AG04450 (cell line): ENCODE measurements around the gene ABCA9. TPM values are rescaled to one million over a fixed set of nuclear protein-coding genes. Genes with fewer than 3 reads are reported as not detected.
"Not testable (repeated sequence)": the region's sequence is repeated elsewhere in the genome, so short reads cannot be mapped to it uniquely, and the experiment has no call there.

Experiments
- CTCF ChIA-PET: fragments of 300-600, 350-600 bp; formaldehyde crosslinking; extraction: SDS; loops from one replicate; lab custom pipeline; 2022; ENCODE audit warnings: antibody characterized with exemption, inconsistent platforms; lab: Charles Lee
- POLR2A ChIA-PET: fragments of 350-600 bp; formaldehyde crosslinking; extraction: SDS; loops from one replicate; lab custom pipeline; 2021; ENCODE audit warnings: antibody characterized with exemption, inconsistent platforms; lab: Yijun Ruan, JAX
- DNase-seq: peaks from one replicate; pipeline ENCODE4 v3.0.0-alpha.2; 2011; ENCODE audit warnings: low read depth, low spot score
- H3K27ac ChIP-seq: one replicate; pipeline ENCODE4 v1.5.1; 2012; ENCODE audit warnings: low read depth, low read length, control low read depth
- H3K27me3 ChIP-seq: one replicate; pipeline ENCODE4 v1.6.0; 2012; ENCODE audit warnings: low read length; ENCODE audit not compliant: control insufficient read depth, insufficient read depth
- H3K4me3 ChIP-seq: 2 replicates; pipeline ENCODE4 v1.5.1; 2011; ENCODE audit warnings: mild to moderate bottlenecking, low read depth, low read length, control low read depth
- H3K9me3 ChIP-seq: 2 replicates; pipeline ENCODE4 v1.5.1; 2012; ENCODE audit warnings: low read length; ENCODE audit not compliant: control insufficient read depth, insufficient read depth
- CTCF ChIP-seq: IDR thresholded peaks from 2 replicates; pipeline ENCODE4 v1.5.1; 2011; ENCODE audit warnings: low read depth, low read length, control low read depth, inconsistent platforms
- polyA plus RNA-seq: library from polyadenylated mRNA; depleted of rRNA; stranded (reverse); fragments of >200 nt; gene quantifications from 2 replicates; pipeline ENCODE4 v1.2.3, GENCODE V29; 2011

ABCA9 gene
- polyA plus RNA-seq, 1 experiment: 0.10 TPM

GRCh38 chr17:69086641-69087040, 25.9 kb upstream of the ABCA9 start:
- ChIA-PET CTCF (no interaction called here), POLR2A (no interaction called here)
- TF ChIP-seq CTCF: no peak
- Histone ChIP-seq H3K4me3 (no peak overlapping the region), H3K9me3 (peaks cover 8% of the 10 kb centered on the region; the same call in 1 of the 2 replicates), H3K27ac (no peak overlapping the region), H3K27me3 (no peaks in the 10 kb centered on the region)
- no peak for DNase-seq

- DNase-seq: no peak
- CTCF ChIA-PET: interaction anchor here (0.6 to 1.7 kb wide), 6 partner anchors 8 to 313 kb away, joined by 3 to 9 read pairs (median 4); no protein-coding TSS in a partner anchor
Measured at GRCh38 chr17:69084911-69085310, 24.2 kb upstream of the ABCA9 start.

GRCh38 chr17:69082696-69083095, 22.0 kb upstream of the ABCA9 start:
- H3K9me3 ChIP-seq: peaks cover 8% of the 10 kb centered on the region; the same call in 1 of the 2 replicates
- POLR2A ChIA-PET: no interaction called here
- CTCF ChIA-PET: no interaction called here
- no peak for DNase-seq
- H3K27me3 ChIP-seq: no peaks in the 10 kb centered on the region
- no peak for TF ChIP-seq CTCF
- no peak overlapping the region for H3K27ac ChIP-seq
- H3K4me3 ChIP-seq: no peak overlapping the region

More at GRCh38 chr17:69084911-69085310, 24.2 kb upstream of the ABCA9 start:
- Histone ChIP-seq H3K9me3 (peaks cover 8% of the 10 kb centered on the region; the same call in 1 of the 2 replicates), H3K27me3 (no peaks in the 10 kb centered on the region), H3K27ac (no peak overlapping the region), H3K4me3 (no peak overlapping the region)
- POLR2A ChIA-PET: no interaction called here
- TF ChIP-seq CTCF: peak; percentile 44

- DNase-seq: no peak
- Histone ChIP-seq H3K4me3 (no peak overlapping the region), H3K27ac (no peak overlapping the region), H3K9me3 (peaks cover 8% of the 10 kb centered on the region; the same call in 1 of the 2 replicates), H3K27me3 (no peaks in the 10 kb centered on the region)
- no peak for TF ChIP-seq CTCF
- CTCF ChIA-PET: no interaction called here
- POLR2A ChIA-PET: no interaction called here
Measured at GRCh38 chr17:69078864-69079263, 18.1 kb upstream of the ABCA9 start.

GRCh38 chr17:69075823-69076222, 15.1 kb upstream of the ABCA9 start:
- DNase-seq: no peak
- no peak for TF ChIP-seq CTCF
- H3K27ac ChIP-seq: no peak overlapping the region
- H3K27me3 ChIP-seq: no peaks in the 10 kb centered on the region
- POLR2A ChIA-PET: no interaction called here
- no peak overlapping the region for H3K4me3 ChIP-seq
- CTCF ChIA-PET: no interaction called here
- no peaks in the 10 kb centered on the region for H3K9me3 ChIP-seq

- DNase-seq, H3K9me3 ChIP-seq, H3K27ac ChIP-seq, H3K27me3 ChIP-seq, H3K4me3 ChIP-seq, POLR2A ChIA-PET, CTCF ChIA-PET: not testable (repeated sequence)
Measured at GRCh38 chr17:69073392-69073791, 12.7 kb upstream of the ABCA9 start.

- H3K27ac ChIP-seq, H3K27me3 ChIP-seq, DNase-seq, CTCF ChIA-PET, POLR2A ChIA-PET, H3K9me3 ChIP-seq, H3K4me3 ChIP-seq: not testable (repeated sequence)
Measured at GRCh38 chr17:69072803-69073256, 12.1 kb upstream of the ABCA9 start.

- H3K27ac ChIP-seq, CTCF ChIA-PET: not testable (repeated sequence)
Measured at GRCh38 chr17:69071233-69071586, 10.5 kb upstream of the ABCA9 start.

More at GRCh38 chr17:69071233-69071586, 10.5 kb upstream of the ABCA9 start:
- H3K9me3 ChIP-seq, POLR2A ChIA-PET, DNase-seq, H3K4me3 ChIP-seq, H3K27me3 ChIP-seq: not testable (repeated sequence)
